Right ventricle myocardium superior (tissue), 1 donor: ENCODE data around the gene STRADA. TPM values are rescaled to one million over a fixed set of nuclear protein-coding genes. Genes with fewer than 3 reads are reported as not detected.

ENCODE experiments used
- ATAC-seq: fragments of 200-7000 bp; cut with Tn5 transposase; one replicate; pipeline ENCODE4 v1.9.1; 2020; ENCODE audit warnings: mild to moderate bottlenecking; ENCODE audit not compliant: poor library complexity
- DNase-seq: peaks from one replicate; pipeline ENCODE4 v3.0.0-alpha.2; 2020
- intact Hi-C: fragments of 100-400 bp; cut with DNase I; formaldehyde crosslinking; loops from one replicate; pipeline ENCODE4 v1.11.2; 2022
- total RNA-seq: library from RNA; stranded (reverse); fragmentation: NEBNext Ultra II Directional; extraction: Animal tissue kit (Norgen Biotek cat#: 25700); gene quantifications from one replicate; pipeline ENCODE4 v1.2.1, GENCODE V29; 2021
- donor health status: DM: no; HTN: yes; CAD: no; lungs with severe emphysema.

Gene STRADA
- total RNA-seq, 1 donor from 2014 or later, result 14.7 TPM

- intact Hi-C loops, result no loop called here
- DNase-seq (no peak), ATAC-seq (no peak)
Measured at GRCh38 chr17:63705657-63706056, 35.9 kb downstream of the STRADA start.

- DNase-seq (no peak), ATAC-seq (no peak)
- intact Hi-C loops, result no loop called here
Measured at GRCh38 chr17:63704836-63705235, 36.8 kb downstream of the STRADA start.

GRCh38 chr17:63704259-63704576 is 37.4 kb downstream of the STRADA start:
- ATAC-seq (no peak), DNase-seq (no peak)
- intact Hi-C loops, result no loop called here

GRCh38 chr17:63703556-63704258 is 37.9 kb downstream of the STRADA start:
- DNase-seq (no peak), ATAC-seq (no peak)
- intact Hi-C loops, result no loop called here

GRCh38 chr17:63703029-63703428 is 38.6 kb downstream of the STRADA start:
- ATAC-seq (no peak), DNase-seq (no peak)
- intact Hi-C loops, result no loop called here

DNA sequence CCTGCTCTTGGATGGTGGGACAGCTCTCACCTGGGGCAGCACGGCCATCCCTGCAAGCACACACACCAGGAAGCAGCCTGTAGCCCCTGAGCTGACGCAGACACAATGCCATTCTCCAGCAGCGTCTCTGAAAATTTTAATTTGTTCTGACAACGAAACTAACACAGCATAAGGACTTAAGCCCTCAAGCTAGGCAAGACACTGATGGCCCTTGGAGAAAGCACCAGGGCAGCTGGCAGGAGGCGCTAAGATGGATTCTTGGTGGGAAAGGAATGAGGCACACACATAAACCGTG is 38.9 kb downstream of the STRADA start:
- intact Hi-C loops, result no loop called here
- ATAC-seq (no peak), DNase-seq (no peak)

DNA sequence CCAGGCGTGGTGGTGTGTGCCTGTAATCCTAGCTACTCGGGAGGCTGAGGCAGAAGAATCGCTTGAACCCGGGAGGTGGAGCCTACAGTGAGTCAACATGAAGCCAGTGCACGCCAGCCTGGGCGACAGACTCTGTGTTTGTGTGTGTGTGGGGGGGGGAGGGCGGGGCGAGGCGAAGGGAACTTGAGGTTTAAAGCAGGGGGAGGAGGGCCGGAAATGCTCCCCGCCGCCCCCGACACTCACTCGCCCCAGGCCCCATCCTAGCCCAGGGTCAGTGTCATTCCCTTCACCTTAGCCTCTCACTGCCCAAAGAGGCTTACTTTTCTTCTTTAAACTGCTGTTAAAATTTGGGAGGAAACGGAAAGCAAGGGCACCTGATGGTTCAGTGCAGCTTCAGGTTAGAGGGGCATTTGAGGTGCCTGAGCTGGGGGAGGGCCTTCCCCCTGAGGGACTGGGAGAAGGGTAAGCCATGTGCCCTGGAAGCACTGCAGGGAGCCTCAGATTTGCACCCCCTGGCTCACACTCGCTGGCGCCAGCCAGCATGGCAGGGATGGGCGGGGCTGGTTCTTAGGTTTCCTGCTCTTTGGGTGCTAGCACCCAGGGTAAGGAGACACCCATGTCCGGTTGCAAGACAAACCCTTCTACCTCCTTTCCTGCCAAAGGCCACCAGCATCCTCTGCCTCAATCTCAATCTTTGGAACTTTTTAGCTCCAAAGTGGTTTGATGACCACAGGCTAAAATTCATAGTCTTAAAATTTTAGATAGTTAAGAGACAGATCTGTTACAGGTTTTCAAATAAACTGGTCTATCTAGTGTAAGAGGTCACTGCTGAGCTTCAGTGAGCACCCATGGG is 39.5 kb downstream of the STRADA start:
- peak; percentile 77 for DNase-seq
- intact Hi-C loops, result no loop called here
- no peak for ATAC-seq

DNA sequence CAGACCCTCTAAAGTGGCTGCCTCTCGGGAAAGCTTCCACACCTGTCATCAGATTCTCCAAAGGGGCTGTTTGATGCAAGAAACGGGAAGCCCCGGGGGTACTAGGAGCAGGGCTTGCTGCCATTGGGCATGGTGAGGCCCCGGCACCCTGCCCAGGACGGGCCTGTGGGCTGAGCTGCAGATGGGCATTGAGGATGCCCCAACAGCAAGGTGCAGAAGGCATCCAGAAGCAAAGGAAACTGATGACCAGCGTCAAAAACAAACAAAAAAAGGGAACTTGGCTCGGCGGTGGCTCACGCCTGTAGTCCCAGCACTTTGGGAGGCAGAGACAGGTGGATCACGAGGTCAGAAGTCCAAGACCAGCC is 40.2 kb downstream of the STRADA start:
- DNase-seq (peak; percentile 50), ATAC-seq (no peak)
- intact Hi-C loops, result no loop called here

DNA sequence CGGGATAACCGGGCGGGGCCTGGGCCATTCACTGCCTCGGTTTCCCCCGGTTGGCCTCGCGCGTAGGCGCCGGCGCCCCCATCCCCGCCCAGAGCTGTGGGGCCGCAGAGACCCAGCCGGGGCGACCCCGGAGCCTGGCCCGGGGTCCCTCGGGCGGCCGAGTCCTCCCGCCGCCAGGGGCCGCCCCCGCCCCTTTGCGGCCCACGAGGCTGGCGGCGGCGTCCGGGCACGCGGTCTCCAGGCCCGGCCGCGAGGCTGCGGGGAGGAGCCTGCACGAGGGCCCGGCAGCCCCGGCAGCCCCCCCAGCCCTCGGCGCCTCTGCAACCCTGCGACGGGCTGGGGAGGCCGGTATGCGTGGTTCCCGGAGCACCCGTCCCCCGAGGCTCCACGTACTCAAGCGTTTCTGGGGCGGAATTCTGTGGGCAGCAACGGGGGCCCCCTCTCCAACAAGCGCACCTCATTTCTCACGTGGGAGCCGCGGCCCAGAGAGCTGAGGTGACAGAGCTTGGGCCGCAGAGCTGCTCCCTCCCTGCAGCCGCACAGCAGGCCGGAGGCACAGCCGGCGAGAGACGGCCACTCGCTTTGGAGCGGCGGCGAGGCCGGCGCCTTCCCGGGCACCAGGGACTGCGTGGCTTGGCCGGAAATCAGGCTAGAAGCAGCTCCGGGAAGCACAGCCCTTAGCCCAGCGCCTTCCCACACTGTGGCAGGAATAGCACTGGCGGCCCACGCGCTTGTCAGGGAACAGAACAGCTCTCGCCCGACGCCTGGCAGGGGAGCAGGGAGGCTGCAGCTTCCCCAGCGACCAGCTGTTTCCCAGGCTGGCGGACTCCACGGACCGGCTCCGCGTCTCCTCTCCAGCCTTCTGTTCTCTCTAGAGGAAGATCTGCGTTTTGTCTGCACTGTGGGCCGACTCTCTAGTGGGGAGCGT is 40.8 kb downstream of the STRADA start:
- ATAC-seq, result peak; percentile 67
- peak; percentile 86 for DNase-seq
- intact Hi-C loops, result no loop called here

- ATAC-seq, result no peak
- intact Hi-C loops, result no loop called here
- DNase-seq, result peak; percentile 85
Measured at GRCh38 chr17:63699638-63700527, 41.7 kb downstream of the STRADA start, which contains the start of gene LIMD2. TSS of gene LIMD2 (minus strand) at chr17:63700125. CDS start at chr17:63699298, 827 bp downstream.

- intact Hi-C loops, result no loop called here
- ATAC-seq, result peak; percentile 26
Measured at GRCh38 chr17:63698886-63699637, 42.5 kb downstream of the STRADA start.

GRCh38 chr17:63698381-63698885 is 43.2 kb downstream of the STRADA start:
- DNase-seq (no peak), ATAC-seq (no peak)
- intact Hi-C loops, result no loop called here

More at GRCh38 chr17:63698886-63699637, 42.5 kb downstream of the STRADA start:
- peak; percentile 79 for DNase-seq

DNA sequence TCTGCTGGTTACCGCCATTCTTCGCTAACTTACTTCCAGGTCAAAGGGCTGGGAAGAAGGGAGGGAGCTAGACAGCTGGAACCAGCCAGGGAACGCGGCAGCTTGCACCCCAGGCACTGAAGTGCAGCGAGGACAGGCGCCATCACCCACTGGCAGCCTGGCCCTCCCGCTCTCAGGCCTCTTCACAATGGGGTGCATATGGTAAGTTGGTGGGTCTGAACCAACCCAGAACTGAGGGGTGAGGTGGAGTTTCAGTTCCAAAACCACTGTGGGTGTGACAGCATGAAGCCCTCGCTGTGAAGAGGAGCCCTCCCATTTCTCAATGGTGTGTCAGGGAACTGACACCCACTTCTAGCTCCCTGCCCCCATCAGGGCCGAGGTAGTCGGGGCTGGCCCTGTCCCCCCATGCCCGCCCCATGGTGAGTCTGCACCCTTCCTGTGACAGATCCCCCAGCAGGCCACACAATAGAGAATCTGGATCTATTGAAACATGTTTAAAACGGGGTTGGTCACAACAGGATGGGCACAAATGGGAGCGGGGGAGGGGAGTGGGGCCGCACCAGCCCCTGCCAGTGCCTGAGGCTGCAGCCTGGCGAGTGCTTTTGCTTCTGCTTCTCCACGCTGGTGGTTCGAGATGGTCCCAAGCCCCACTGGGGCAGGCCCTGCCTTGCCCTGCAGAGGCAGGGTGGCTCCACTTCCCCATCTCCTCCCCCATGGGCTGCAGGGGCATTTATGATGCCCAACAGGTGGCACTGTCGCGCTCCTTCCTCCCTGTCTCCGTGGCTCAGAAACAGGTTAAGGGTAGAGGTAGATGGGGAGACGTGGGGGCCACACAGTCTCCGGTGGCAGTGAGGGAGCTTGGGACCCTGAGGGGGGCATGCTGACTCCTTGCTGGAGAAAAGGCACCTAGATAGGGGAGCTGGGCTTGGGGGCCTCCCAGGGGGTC is 44.0 kb downstream of the STRADA start:
- DNase-seq (peak; percentile 77), ATAC-seq (peak; percentile 11)
- intact Hi-C loops, result no loop called here

DNA sequence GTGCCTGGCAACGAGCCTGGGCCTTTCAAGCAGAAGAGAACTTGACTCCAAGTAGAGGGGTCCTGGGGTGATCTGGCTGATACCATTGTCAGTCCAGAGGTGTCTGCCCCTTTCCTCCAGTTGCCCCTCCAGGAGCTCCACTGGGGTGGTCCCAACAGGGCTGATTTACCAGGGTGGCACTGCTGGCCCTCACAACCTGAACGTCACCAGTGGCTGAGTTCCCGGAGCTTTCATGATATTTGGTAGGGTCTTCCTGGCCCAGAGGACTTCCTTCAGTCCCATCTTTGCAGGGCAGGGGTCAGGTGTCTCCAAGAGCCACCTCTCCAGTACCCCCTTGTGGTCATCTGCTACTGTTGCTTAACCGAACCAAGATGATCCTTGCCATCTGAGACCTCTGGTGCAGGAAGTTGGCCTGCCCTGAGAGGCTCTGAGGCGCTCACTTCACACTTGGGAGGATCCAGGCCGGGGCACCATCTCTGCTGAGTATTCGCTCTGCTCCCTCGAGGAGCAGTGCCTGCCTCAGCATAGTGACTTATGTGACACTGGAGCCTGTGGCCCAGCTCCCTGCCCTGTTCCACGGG is 45.1 kb downstream of the STRADA start:
- DNase-seq, result no peak
- ATAC-seq, result no peak
- intact Hi-C loops, result no loop called here

- DNase-seq (no peak), ATAC-seq (no peak)
- intact Hi-C loops, result no loop called here
Measured at GRCh38 chr17:63695889-63696288, 45.7 kb downstream of the STRADA start.
